HepG2 (cell line): ENCODE measurements around the gene KLHL33. TPM values are rescaled to one million over a fixed set of nuclear protein-coding genes. Genes with fewer than 3 reads are reported as not detected.
A peak's percentile ranks its signal among the peaks of the same experiment; 100 is the strongest.

Source experiments
- FIP1L1 ChIP-seq: fragments of 200-400 bp; formaldehyde crosslinking; IDR thresholded peaks from 2 replicates; pipeline ENCODE4 v1.6.1; 2018; ENCODE audit warnings: low read depth, mild to moderate bottlenecking, low read length, moderate library complexity, borderline replicate concordance; ENCODE audit not compliant: insufficient read depth
- HCFC1 ChIP-seq: fragments of 150-350 bp; IDR thresholded peaks from 2 replicates; pipeline ENCODE4 v1.6.1; 2014; ENCODE audit warnings: low read depth, low read length
- PHB2 ChIP-seq: fragments of 450-650 bp; IDR thresholded peaks from 2 replicates; pipeline ENCODE4 v1.6.1; 2018; ENCODE audit not compliant: partially characterized antibody
- RXRB ChIP-seq: IDR thresholded peaks from 2 replicates; pipeline ENCODE4 v1.6.1; 2016; ENCODE audit warnings: borderline replicate concordance, missing genetic modification reagents, missing compliant biosample characterization
- SIX1 ChIP-seq: sonication (generic); formaldehyde crosslinking; IDR thresholded peaks from 2 replicates; pipeline ENCODE4 v1.4.0; 2020; ENCODE audit warnings: missing genetic modification reagents, borderline replicate concordance
- STAG1 ChIP-seq: sonication (generic); formaldehyde crosslinking; IDR thresholded peaks from 2 replicates; pipeline ENCODE4 v1.4.0; 2020; ENCODE audit warnings: missing genetic modification reagents
- ZNF235 ChIP-seq: sonication (generic); formaldehyde crosslinking; IDR thresholded peaks from 2 replicates; pipeline ENCODE4 v1.8.1; 2023; ENCODE audit warnings: mild to moderate bottlenecking, missing genetic modification reagents, borderline replicate concordance
- ZNF326 ChIP-seq: sonication (generic); formaldehyde crosslinking; IDR thresholded peaks from 2 replicates; pipeline ENCODE4 v1.4.0; 2020; ENCODE audit warnings: missing genetic modification reagents, borderline replicate concordance
- ZNF556 ChIP-seq: sonication (generic); formaldehyde crosslinking; IDR thresholded peaks from 2 replicates; pipeline ENCODE4 v1.4.0; 2020; ENCODE audit warnings: mild to moderate bottlenecking, missing genetic modification reagents, borderline replicate concordance
- ZNF572 ChIP-seq: sonication (generic); formaldehyde crosslinking; IDR thresholded peaks from 2 replicates; pipeline ENCODE4 v1.5.1; 2020; ENCODE audit warnings: mild to moderate bottlenecking, missing genetic modification reagents
- ZNF674 ChIP-seq: sonication (generic); formaldehyde crosslinking; IDR thresholded peaks from 2 replicates; pipeline ENCODE4 v1.5.0; 2020; ENCODE audit warnings: low read depth, mild to moderate bottlenecking, missing genetic modification reagents
- ZNF780A ChIP-seq: sonication (generic); formaldehyde crosslinking; IDR thresholded peaks from 2 replicates; pipeline ENCODE4 v1.8.0; 2022; ENCODE audit warnings: mild to moderate bottlenecking, missing genetic modification reagents, moderate library complexity
- ZNF788 ChIP-seq: sonication (generic); formaldehyde crosslinking; IDR thresholded peaks from 2 replicates; pipeline ENCODE4 v1.5.0; 2020; ENCODE audit warnings: mild to moderate bottlenecking, missing genetic modification reagents, borderline replicate concordance
- ZNF841 ChIP-seq: sonication (generic); formaldehyde crosslinking; IDR thresholded peaks from 2 replicates; pipeline ENCODE4 v1.8.1; 2023; ENCODE audit warnings: missing genetic modification reagents, borderline replicate concordance
- polyA plus RNA-seq, 8 experiments: library from polyadenylated mRNA; depleted of rRNA in 3 of 8; stranded (reverse) in 7 of 8; unstranded in 1 of 8; fragments of >200 nt; fragmentation: Illumina TruSeq in 4 of 8; extraction: Trizol in 4 of 8; gene quantifications; 2 replicates each; pipeline versions ENCODE4 v1.2.1 to v1.2.3, GENCODE V29; 2011 to 2016; ENCODE audit warnings: low read depth in 4 of 8, missing spikeins in 1 of 8, mixed read lengths in 1 of 8; ENCODE audit not compliant: insufficient read depth in 1 of 8
- total RNA-seq, 5 experiments: library from RNA; depleted of rRNA; stranded (reverse); fragments of >200 nt; fragmentation: Illumina TruSeq; extraction: Trizol; gene quantifications; 2 replicates each; pipeline ENCODE4 v1.2.3, GENCODE V29; 2016; ENCODE audit warnings: low read depth in 1 of 5
- TF ChIP-seq, protein P1 (sequence below), 2 experiments: sonication (generic) in 1 of 2; formaldehyde crosslinking in 1 of 2; IDR thresholded peaks; 2 replicates each; pipeline versions ENCODE4 v1.4.0 to v1.6.1; 2018 to 2020; ENCODE audit warnings: missing genetic modification reagents in 2 of 2, borderline replicate concordance in 1 of 2, low read depth in 1 of 2, mild to moderate bottlenecking in 1 of 2, missing biosample characterization in 1 of 2
- TF ChIP-seq, protein P2 (sequence below): sonication (generic); formaldehyde crosslinking; IDR thresholded peaks from 2 replicates; pipeline ENCODE4 v1.4.0; 2020; ENCODE audit warnings: mild to moderate bottlenecking, missing genetic modification reagents
- TF ChIP-seq, protein P3 (sequence below): sonication (generic); formaldehyde crosslinking; IDR thresholded peaks from 2 replicates; pipeline ENCODE4 v1.8.1; 2022; ENCODE audit warnings: low read depth, mild to moderate bottlenecking, missing genetic modification reagents
- TF ChIP-seq, protein P4 (sequence below): sonication (generic); formaldehyde crosslinking; IDR thresholded peaks from 2 replicates; pipeline ENCODE4 v1.4.0; 2020; ENCODE audit warnings: missing genetic modification reagents

The KLHL33 gene
- total and polyA plus RNA-seq, 2 of the 13 experiments (the other 11 are each of a cell fraction or from before 2014, with no cell fraction given): not detected

DNA sequence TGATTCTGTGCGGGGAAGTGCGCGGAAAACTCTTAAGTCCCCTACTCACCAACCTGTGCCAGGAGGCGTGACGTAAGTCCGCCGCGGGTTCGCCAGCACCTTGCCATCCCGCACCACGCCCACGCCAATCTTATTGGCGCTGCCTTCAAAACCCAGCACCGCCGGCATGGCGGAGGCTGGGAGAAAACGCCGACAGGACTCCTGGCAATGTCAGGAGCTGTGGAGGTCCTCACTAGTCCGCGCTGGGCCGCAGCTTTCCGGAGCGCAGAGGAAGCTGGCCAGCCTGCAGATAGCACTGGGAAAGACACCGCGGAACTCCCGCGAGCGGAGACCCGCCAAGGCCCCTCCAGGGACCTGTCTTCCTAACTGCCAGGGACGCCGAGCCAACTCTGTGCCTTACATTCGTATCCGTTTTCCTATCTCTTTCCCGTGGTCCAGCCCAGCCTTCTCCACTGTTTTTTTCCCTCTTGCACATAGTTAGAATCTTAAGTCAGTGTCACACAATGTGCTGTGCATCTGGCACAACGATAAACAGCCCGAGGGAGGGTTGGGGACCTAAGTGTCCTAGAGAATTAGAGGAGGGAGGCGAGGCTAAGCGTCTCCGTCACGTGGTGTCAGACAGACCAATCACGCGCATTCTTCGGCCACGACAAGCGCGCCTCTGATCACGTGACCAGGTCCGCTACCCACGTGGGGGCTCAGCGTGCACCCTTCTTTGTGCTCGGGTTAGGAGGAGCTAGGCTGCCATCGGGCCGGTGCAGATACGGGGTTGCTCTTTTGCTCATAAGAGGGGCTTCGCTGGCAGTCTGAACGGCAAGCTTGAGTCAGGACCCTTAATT, 18.8 kb upstream of the KLHL33 start, which contains the start of the genes APEX1 and OSGEP (continued):
- TF ChIP-seq HCFC1 (peak; percentile 39; the same call in 1 of the 2 replicates), RXRB (CRISPR knock-in tag) (no peak; the same call in none of the 2 replicates), ZNF572 (CRISPR knock-in tag) (0 out of 2 replicates have a peak, but pooled peaks have one; percentile 65), SIX1 (CRISPR knock-in tag) (0 out of 2 replicates have a peak, but pooled peaks have one; percentile 14), ZNF235 (no peak), ZNF326 (CRISPR knock-in tag) (no peak), ZNF556 (CRISPR knock-in tag) (peak; percentile 63; the same call in 1 of the 2 replicates), ZNF788 (peak; percentile 90; the same call in 1 of the 2 replicates), STAG1 (CRISPR knock-in tag) (peak; percentile 1; the same call in 1 of the 2 replicates), ZNF780A (CRISPR knock-in tag) (no peak), ZNF674 (CRISPR knock-in tag) (no peak), FIP1L1 (no peak), ZNF841 (CRISPR knock-in tag) (no peak), PHB2 (no peak)
- TF ChIP-seq, protein P1, sequence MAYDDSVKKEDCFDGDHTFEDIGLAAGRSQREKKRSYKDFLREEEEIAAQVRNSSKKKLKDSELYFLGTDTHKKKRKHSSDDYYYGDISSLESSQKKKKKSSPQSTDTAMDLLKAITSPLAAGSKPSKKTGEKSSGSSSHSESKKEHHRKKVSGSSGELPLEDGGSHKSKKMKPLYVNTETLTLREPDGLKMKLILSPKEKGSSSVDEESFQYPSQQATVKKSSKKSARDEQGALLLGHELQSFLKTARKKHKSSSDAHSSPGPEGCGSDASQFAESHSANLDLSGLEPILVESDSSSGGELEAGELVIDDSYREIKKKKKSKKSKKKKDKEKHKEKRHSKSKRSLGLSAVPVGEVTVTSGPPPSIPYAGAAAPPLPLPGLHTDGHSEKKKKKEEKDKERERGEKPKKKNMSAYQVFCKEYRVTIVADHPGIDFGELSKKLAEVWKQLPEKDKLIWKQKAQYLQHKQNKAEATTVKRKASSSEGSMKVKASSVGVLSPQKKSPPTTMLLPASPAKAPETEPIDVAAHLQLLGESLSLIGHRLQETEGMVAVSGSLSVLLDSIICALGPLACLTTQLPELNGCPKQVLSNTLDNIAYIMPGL (CRISPR knock-in tag; IDR thresholded peaks at IDR 0.05; ENCODE audit: borderline replicate concordance in 1 of 2, low read depth in 1 of 2): peak; percentile 66 to 93
- TF ChIP-seq, protein P2, sequence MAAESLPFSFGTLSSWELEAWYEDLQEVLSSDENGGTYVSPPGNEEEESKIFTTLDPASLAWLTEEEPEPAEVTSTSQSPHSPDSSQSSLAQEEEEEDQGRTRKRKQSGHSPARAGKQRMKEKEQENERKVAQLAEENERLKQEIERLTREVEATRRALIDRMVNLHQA (CRISPR knock-in tag): 0 out of 2 replicates have a peak, but pooled peaks have one; percentile 79
- TF ChIP-seq, protein P3, sequence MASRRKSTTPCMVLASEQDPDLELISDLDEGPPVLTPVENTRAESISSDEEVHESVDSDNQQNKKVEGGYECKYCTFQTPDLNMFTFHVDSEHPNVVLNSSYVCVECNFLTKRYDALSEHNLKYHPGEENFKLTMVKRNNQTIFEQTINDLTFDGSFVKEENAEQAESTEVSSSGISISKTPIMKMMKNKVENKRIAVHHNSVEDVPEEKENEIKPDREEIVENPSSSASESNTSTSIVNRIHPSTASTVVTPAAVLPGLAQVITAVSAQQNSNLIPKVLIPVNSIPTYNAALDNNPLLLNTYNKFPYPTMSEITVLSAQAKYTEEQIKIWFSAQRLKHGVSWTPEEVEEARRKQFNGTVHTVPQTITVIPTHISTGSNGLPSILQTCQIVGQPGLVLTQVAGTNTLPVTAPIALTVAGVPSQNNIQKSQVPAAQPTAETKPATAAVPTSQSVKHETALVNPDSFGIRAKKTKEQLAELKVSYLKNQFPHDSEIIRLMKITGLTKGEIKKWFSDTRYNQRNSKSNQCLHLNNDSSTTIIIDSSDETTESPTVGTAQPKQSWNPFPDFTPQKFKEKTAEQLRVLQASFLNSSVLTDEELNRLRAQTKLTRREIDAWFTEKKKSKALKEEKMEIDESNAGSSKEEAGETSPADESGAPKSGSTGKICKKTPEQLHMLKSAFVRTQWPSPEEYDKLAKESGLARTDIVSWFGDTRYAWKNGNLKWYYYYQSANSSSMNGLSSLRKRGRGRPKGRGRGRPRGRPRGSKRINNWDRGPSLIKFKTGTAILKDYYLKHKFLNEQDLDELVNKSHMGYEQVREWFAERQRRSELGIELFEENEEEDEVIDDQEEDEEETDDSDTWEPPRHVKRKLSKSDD (CRISPR knock-in tag): 0 out of 2 replicates have a peak, but pooled peaks have one; percentile 37
- TF ChIP-seq, protein P4, sequence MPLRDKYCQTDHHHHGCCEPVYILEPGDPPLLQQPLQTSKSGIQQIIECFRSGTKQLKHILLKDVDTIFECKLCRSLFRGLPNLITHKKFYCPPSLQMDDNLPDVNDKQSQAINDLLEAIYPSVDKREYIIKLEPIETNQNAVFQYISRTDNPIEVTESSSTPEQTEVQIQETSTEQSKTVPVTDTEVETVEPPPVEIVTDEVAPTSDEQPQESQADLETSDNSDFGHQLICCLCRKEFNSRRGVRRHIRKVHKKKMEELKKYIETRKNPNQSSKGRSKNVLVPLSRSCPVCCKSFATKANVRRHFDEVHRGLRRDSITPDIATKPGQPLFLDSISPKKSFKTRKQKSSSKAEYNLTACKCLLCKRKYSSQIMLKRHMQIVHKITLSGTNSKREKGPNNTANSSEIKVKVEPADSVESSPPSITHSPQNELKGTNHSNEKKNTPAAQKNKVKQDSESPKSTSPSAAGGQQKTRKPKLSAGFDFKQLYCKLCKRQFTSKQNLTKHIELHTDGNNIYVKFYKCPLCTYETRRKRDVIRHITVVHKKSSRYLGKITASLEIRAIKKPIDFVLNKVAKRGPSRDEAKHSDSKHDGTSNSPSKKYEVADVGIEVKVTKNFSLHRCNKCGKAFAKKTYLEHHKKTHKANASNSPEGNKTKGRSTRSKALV (CRISPR knock-in tag): peak; percentile 21
